ENCODE data around the gene PRX. TPM values are rescaled to one million over a fixed set of nuclear protein-coding genes. Genes with fewer than 3 reads are reported as not detected.

Gene PRX
- total and polyA plus RNA-seq, 9 of the 15 experiments (the other 6 are each of a cell fraction or from before 2014, with no cell fraction given), result 0.65 to 3.5 (median 1.7) TPM; not detected in 2

DNA sequence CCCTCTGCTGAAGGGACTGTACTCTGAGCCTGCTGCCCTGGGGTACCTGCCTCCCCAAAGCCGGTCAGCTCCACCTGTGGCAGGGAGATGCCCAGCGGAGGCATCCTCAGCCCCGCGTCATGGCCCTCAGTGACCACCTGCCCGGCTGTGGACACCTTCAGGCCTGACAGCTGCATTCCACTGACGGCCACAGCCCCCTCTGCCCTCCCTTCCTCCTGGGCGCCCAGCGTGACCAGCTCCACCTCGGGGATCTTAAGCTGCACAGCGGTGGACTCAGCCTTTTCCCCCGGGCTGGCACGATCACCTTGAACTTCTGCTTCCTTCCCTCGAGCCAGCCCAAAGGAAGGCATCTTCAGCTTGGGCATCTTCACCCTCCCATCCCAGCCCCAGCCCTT is 18.4 kb downstream of the PRX start (continued):
- no peak for TF ChIP-seq ZNF165 (CRISPR knock-in tag; IDR thresholded peaks at IDR 0.05; ENCODE audit: borderline replicate concordance)
- TF ChIP-seq HDAC1 (IDR thresholded peaks at IDR 0.05), result no peak
- TF ChIP-seq, protein P1, sequence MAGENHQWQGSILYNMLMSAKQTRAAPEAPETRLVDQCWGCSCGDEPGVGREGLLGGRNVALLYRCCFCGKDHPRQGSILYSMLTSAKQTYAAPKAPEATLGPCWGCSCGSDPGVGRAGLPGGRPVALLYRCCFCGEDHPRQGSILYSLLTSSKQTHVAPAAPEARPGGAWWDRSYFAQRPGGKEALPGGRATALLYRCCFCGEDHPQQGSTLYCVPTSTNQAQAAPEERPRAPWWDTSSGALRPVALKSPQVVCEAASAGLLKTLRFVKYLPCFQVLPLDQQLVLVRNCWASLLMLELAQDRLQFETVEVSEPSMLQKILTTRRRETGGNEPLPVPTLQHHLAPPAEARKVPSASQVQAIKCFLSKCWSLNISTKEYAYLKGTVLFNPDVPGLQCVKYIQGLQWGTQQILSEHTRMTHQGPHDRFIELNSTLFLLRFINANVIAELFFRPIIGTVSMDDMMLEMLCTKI (IDR thresholded peaks at IDR 0.05; ENCODE audit: partially characterized antibody), result no peak
- TF ChIP-seq ZFP1 (CRISPR knock-in tag; IDR thresholded peaks at IDR 0.05), result no peak

DNA sequence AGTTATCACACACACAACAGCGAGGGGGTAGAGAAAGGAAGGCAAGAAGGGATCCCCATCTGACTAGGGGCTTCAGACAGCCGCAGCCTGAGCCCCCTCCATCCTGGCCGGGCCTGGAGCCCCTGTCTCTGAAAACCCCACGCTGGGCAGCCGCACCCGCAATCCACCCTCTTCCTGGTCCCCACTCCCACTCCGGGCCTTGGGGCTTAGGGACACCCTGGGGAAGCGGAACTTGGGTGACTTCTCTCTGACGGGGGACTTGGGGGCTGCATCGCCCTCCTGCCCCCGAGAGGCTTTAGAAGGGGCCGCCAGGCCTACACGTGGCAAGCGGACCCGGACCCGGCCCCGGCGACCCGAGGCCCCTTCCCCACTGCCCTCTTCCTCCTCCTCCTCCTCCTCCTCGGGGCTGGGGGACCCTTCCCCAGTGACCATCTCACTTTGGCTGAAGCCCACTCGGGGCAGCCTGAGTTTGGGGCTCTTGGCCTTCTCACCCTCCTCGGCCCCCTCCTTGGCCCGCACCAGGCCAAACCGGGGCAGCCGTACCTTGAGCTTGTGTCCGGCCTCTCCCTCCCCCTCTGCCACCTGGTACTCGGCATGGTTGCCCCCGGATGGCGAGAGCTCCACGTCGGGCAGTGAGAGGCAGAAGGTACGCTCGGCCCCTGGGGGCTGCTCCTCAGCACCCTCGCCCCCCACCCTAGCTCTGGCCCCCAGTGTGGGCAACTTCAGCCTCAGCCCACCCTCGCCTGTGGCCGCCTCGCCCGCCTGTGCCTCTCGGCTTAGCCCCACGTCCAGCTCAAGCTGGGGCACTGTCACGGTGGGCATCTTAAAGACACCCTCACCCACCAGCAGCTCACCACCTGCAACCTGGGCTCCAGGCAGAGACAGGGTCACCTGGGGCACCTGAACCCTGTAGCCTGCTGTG is 19.0 kb downstream of the PRX start:
- no peak for DNase-seq (ENCODE audit: extremely low read depth in 1 of 4, low spot score in 3 of 4)
- no peak overlapping the region for H3K4me3 ChIP-seq
- no TSS peak for BruUV-seq (replicated peaks)
- H3K4me1 ChIP-seq (replicated peaks in 1 of 2; ENCODE audit: control insufficient read depth in 2 of 2, insufficient read depth in 2 of 2, low read length in 2 of 2), result peaks cover 13 to 59% of the 10 kb centered on the region in 2 experiments
- H3K9me3 ChIP-seq (replicated peaks; ENCODE audit: control insufficient read depth, insufficient read depth, low read depth, low read length), result no peaks in the 10 kb centered on the region
- no peaks in the 10 kb centered on the region for H3K79me2 ChIP-seq (ENCODE audit: control insufficient read depth, insufficient read depth, low read length)
- H3K27ac ChIP-seq (ENCODE audit: extremely low read depth, low read depth, low read length), result no peak overlapping the region
- 0 out of 2 replicates have a peak, but pooled peaks cover 2% of the 10 kb centered on the region for H4K20me1 ChIP-seq (replicated peaks; ENCODE audit: control insufficient read depth, insufficient read depth, low read length)
- intact Hi-C loops (cut with micrococcal nuclease), result no loop called here
- H3K36me3 ChIP-seq (ENCODE audit: control insufficient read depth, insufficient read depth, low read length), result no peaks in the 10 kb centered on the region
- H3K27me3 ChIP-seq (ENCODE audit: control insufficient read depth in 2 of 2, insufficient read depth in 2 of 2, low read length in 2 of 2), result peaks cover 18 to 34% of the 10 kb centered on the region in 2 experiments
- in situ Hi-C loops (cut with MboI), result no loop called here
- FAIRE-seq, result no peak
- H3K9ac ChIP-seq (ENCODE audit: insufficient read depth in 1 of 2, low read depth in 2 of 2, low read length in 2 of 2), result peak overlapping the region in 1 of 2 experiments; percentile 9; a peak in 2 of 4 replicates
- H2AFZ ChIP-seq (ENCODE audit: low read depth, low read length), result no peak overlapping the region
- H3K9me1 ChIP-seq (ENCODE audit: control insufficient read depth, insufficient read depth, low read length), result no peaks in the 10 kb centered on the region
- WGBS (ENCODE audit: insufficient coverage, low coverage, missing lambda C conversion rate), result 58% methylated on average over 23 of the region's 41 CpGs
- no peak for ATAC-seq
- H3K4me2 ChIP-seq (ENCODE audit: insufficient read depth, low read length), result no peak overlapping the region
- CTCF ChIA-PET (ENCODE audit: low intra/inter-chr PET ratio), result no interaction called here
- POLR2A ChIA-PET, result interaction anchor here (0.6 to 1.4 kb wide), 6 partner anchors 15 to 993 kb away, joined by 3 to 5 read pairs (median 4); partner anchors contain the start of gene PRX
- TF ChIP-seq, protein P2, sequence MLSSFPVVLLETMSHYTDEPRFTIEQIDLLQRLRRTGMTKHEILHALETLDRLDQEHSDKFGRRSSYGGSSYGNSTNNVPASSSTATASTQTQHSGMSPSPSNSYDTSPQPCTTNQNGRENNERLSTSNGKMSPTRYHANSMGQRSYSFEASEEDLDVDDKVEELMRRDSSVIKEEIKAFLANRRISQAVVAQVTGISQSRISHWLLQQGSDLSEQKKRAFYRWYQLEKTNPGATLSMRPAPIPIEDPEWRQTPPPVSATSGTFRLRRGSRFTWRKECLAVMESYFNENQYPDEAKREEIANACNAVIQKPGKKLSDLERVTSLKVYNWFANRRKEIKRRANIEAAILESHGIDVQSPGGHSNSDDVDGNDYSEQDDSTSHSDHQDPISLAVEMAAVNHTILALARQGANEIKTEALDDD (IDR thresholded peaks at IDR 0.05), result no peak
- TF ChIP-seq, protein P3, sequence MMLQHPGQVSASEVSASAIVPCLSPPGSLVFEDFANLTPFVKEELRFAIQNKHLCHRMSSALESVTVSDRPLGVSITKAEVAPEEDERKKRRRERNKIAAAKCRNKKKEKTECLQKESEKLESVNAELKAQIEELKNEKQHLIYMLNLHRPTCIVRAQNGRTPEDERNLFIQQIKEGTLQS (IDR thresholded peaks at IDR 0.05), result no peak
- TF ChIP-seq, protein P3 (CRISPR knock-in tag; conservative IDR thresholded peaks at IDR 0.05), result no peak
- TF ChIP-seq FOXP1 (CRISPR knock-in tag; IDR thresholded peaks at IDR 0.05), result no peak
- TF ChIP-seq HNRNPUL1 (IDR thresholded peaks at IDR 0.05; ENCODE audit: low read length), result no peak
- TF ChIP-seq, protein P4, sequence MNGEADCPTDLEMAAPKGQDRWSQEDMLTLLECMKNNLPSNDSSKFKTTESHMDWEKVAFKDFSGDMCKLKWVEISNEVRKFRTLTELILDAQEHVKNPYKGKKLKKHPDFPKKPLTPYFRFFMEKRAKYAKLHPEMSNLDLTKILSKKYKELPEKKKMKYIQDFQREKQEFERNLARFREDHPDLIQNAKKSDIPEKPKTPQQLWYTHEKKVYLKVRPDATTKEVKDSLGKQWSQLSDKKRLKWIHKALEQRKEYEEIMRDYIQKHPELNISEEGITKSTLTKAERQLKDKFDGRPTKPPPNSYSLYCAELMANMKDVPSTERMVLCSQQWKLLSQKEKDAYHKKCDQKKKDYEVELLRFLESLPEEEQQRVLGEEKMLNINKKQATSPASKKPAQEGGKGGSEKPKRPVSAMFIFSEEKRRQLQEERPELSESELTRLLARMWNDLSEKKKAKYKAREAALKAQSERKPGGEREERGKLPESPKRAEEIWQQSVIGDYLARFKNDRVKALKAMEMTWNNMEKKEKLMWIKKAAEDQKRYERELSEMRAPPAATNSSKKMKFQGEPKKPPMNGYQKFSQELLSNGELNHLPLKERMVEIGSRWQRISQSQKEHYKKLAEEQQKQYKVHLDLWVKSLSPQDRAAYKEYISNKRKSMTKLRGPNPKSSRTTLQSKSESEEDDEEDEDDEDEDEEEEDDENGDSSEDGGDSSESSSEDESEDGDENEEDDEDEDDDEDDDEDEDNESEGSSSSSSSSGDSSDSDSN (IDR thresholded peaks at IDR 0.05; ENCODE audit: borderline replicate concordance in 1 of 2, low read depth in 2 of 2, low read length in 2 of 2), result no peak
- TF ChIP-seq ZNF445 (CRISPR knock-in tag; IDR thresholded peaks at IDR 0.05; ENCODE audit: low read depth), result no peak
- peak; percentile 6 for TF ChIP-seq HMGN3 (IDR thresholded peaks at IDR 0.05; ENCODE audit: borderline replicate concordance, extremely low read depth, insufficient read length, low read depth, low read length)
